Mucosa of descending colon (tissue), 3 donors: Measurements from ENCODE around the gene CFAP77. TPM values are rescaled to one million over a fixed set of nuclear protein-coding genes. Genes with fewer than 3 reads are reported as not detected.

Experiments
- ATAC-seq: fragments of 200-7000 bp; cut with Tn5 transposase; one replicate; pipeline ENCODE4 v1.9.1; 2020; ENCODE audit warnings: mild to moderate bottlenecking, moderate library complexity
- DNase-seq, 3 donors: peaks; one replicate each; pipeline ENCODE4 v3.0.0-alpha.2; 2020
- H3K36me3 ChIP-seq: fragments of 200-600 bp; one replicate; pipeline ENCODE4 v1.8.0; 2021; ENCODE audit warnings: low read depth, mild to moderate bottlenecking
- H3K4me1 ChIP-seq: fragments of 200-600 bp; one replicate; pipeline ENCODE4 v1.8.0; 2021; ENCODE audit warnings: low read depth, mild to moderate bottlenecking
- H3K4me3 ChIP-seq: fragments of 200-600 bp; one replicate; pipeline ENCODE4 v1.8.0; 2021; ENCODE audit warnings: mild to moderate bottlenecking
- H3K9me3 ChIP-seq: fragments of 200-600 bp; one replicate; pipeline ENCODE4 v1.8.0; 2021; ENCODE audit warnings: mild to moderate bottlenecking
- intact Hi-C, 2 donors: fragments of 100-400 bp; cut with DNase I in 1 of 2; cut with micrococcal nuclease in 1 of 2; formaldehyde crosslinking; loops; one replicate each; pipeline versions ENCODE4 v1.11.0 to v1.11.1; 2022; cut with DNase I, micrococcal nuclease
- total RNA-seq, 3 donors: library from RNA; stranded (reverse); fragmentation: NEBNext Ultra II Directional in 2 of 3; extraction: Animal tissue kit (Norgen Biotek cat#: 25700) in 2 of 3; gene quantifications; one replicate each; pipeline versions ENCODE4 v1.2.1 to v1.2.4, GENCODE V29; 2021 to 2023
- TF ChIP-seq, protein P1 (sequence below): fragments of 200-600 bp; IDR thresholded peaks from one replicate; pipeline ENCODE4 v1.8.0; 2022; ENCODE audit warnings: antibody characterized with exemption, mild to moderate bottlenecking
- donor health status: DM: no; HTN: no; CAD: no; lungs with moderate emphysema.
- donor health status: DM: no; HTN: no; CAD: no.
- donor health status: DM: no; HTN: yes; CAD: no.

CFAP77 gene
- total RNA-seq, 3 donors from 2014 or later, result not detected

DNA sequence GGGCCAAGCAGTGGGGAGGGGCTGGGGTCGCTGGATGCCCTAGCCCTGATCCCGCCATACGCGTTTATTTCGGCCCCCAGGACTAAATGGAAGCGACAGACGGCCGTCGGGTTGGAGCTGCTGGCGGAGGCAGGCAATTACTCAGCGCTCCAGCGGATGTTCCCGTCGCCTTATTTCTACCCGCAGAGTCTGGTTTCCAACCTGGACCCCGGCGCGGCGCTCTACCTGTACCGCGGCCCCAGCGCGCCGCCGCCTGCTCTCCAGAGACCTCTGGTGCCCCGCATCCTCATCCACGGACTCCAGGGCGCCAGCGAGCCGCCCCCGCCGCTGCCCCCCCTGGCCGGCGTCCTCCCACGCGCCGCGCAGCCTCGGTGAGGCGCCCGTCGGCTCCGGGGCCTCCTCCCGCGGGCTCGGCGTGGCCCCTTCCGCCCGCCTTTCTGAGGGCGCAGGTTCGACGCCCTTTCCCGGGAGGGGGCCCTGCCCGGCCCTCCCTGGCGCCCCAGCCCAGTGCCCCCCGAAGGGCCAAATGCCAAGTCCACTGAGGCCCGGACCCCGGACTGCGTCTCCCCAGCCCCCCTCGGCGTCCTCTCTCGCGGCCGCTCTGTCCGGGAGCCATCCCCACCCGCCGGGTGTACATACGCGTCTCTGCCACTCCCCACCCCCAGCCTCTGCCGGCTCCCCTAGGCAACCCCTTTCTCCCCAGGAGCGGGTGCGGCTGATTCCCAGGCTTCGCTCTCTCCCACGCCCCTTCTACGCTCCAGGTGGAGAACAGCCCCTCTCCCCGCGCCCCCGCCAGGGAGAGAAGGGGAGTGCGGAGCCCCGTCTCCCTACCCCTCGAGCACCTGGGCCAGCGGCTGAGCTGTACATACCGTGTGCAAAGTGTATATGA lies 179.4 kb downstream of the CFAP77 start:
- no peak for DNase-seq
- H3K36me3 ChIP-seq, result no peaks in the 10 kb centered on the region
- H3K9me3 ChIP-seq, result no peaks in the 10 kb centered on the region
- no peaks in the 10 kb centered on the region for H3K4me1 ChIP-seq
- intact Hi-C loops, result no loop called here
- no peak for ATAC-seq
- TF ChIP-seq, protein P1, sequence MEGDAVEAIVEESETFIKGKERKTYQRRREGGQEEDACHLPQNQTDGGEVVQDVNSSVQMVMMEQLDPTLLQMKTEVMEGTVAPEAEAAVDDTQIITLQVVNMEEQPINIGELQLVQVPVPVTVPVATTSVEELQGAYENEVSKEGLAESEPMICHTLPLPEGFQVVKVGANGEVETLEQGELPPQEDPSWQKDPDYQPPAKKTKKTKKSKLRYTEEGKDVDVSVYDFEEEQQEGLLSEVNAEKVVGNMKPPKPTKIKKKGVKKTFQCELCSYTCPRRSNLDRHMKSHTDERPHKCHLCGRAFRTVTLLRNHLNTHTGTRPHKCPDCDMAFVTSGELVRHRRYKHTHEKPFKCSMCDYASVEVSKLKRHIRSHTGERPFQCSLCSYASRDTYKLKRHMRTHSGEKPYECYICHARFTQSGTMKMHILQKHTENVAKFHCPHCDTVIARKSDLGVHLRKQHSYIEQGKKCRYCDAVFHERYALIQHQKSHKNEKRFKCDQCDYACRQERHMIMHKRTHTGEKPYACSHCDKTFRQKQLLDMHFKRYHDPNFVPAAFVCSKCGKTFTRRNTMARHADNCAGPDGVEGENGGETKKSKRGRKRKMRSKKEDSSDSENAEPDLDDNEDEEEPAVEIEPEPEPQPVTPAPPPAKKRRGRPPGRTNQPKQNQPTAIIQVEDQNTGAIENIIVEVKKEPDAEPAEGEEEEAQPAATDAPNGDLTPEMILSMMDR, result no peak
- no peak overlapping the region for H3K4me3 ChIP-seq

DNA sequence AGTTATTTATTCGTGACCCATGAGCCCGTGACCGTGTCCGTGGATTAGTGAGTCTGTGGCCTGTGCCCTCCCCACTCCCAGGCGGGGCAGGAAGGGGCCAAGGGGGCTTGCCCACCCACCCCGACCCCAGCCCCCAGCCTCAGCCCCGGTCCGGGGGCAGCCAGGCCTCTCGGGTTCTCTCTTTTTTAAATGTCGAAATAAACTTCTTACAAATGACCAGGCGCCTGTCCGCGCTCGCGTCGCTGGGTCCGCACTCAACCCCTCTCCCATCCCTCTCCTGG lies 180.0 kb downstream of the CFAP77 start:
- no peaks in the 10 kb centered on the region for H3K4me1 ChIP-seq
- H3K36me3 ChIP-seq, result no peaks in the 10 kb centered on the region
- ATAC-seq (no peak), DNase-seq (no peak)
- H3K4me3 ChIP-seq, result no peak overlapping the region
- TF ChIP-seq, protein P1, result no peak
- no peaks in the 10 kb centered on the region for H3K9me3 ChIP-seq
- intact Hi-C loops, result no loop called here

DNA sequence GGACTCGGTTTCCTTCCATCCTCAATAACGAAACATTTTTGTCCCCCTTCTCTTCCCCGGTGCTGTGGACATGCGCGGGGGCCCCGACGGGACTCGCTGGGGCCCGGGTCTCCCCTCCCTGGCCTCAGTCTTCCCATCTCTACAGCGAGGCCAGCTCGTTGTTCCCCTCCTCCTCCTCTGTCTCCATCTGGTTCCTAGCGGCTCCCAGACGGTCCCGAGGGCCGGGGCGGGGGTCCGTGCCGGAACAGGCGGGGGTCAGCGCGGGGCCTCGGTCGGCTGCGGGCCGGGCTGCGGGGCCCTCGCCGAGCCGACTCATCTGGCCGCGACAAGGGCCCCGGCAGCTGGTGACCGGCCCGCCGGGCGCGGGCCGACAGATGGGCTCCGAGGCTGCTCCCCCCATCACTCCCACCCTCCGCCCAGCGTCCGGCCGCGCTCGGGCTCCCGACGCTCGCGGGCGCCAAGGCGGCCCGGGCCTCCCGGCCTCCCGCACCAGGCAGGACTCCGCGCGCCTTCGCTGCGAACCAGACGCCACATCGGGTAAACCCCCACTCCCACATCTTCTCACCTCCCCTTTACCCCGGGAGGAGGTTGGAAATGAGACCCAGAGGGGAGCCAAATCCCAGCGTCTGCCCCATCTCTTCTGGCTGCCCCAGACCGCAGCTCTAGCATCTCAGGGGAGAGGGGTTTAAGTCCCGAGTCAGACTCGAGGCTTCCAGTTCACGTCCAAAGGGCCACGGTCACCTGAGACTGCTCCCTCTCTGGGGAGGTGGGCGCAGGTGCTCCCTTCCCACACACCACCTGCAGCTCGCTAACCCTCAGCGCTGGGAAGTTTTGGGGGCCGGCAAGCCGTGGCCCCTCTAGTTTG lies 180.5 kb downstream of the CFAP77 start:
- ATAC-seq (no peak), DNase-seq (no peak)
- no peaks in the 10 kb centered on the region for H3K4me1 ChIP-seq
- H3K36me3 ChIP-seq, result no peaks in the 10 kb centered on the region
- no peaks in the 10 kb centered on the region for H3K9me3 ChIP-seq
- TF ChIP-seq, protein P1, result no peak
- no peak overlapping the region for H3K4me3 ChIP-seq
- intact Hi-C loops, result no loop called here

DNA sequence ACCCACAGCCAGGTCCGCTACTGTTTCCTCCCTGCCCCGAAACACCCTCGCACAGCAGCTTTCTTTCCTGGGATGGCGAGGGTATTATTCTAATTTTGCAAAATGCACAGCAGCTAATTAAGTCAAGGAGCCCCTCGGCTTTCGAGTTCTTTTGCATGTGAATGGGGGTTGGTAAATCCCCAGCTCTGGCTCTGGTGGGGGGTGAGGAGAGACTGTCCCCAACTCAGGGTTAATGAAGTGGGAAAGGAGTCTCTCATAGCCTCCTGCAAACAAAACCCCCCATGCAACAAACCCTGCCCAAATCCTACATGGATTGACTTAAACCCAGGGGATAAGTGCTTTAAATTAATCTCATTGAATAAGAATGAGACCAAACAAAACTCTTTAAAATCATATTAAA lies 181.2 kb downstream of the CFAP77 start:
- no peaks in the 10 kb centered on the region for H3K4me1 ChIP-seq
- intact Hi-C loops, result no loop called here

GRCh38 chr9:132591751-132592314 lies 181.8 kb downstream of the CFAP77 start:
- intact Hi-C loops, result no loop called here
- H3K4me1 ChIP-seq, result no peaks in the 10 kb centered on the region
- ATAC-seq, result no peak
- no peak overlapping the region for H3K4me3 ChIP-seq
- no peaks in the 10 kb centered on the region for H3K9me3 ChIP-seq
- no peak for DNase-seq
- TF ChIP-seq, protein P1, result no peak
- no peaks in the 10 kb centered on the region for H3K36me3 ChIP-seq

More for the DNA sequence above, 181.2 kb downstream of the CFAP77 start:
- DNase-seq (no peak), ATAC-seq (no peak)
- no peaks in the 10 kb centered on the region for H3K9me3 ChIP-seq
- TF ChIP-seq, protein P1, result no peak
- H3K4me3 ChIP-seq, result no peak overlapping the region
- H3K36me3 ChIP-seq, result no peaks in the 10 kb centered on the region
